GM10248 (cell line): Measurements from ENCODE around the gene COG6.

Experiments used
- CTCF ChIA-PET: fragments of 300-600 bp; sonication (Branson Sonifier 250); formaldehyde crosslinking; extraction: SDS; loops from one replicate; lab custom pipeline; 2021; ENCODE audit warnings: antibody characterized with exemption; lab: Yijun Ruan, JAX
- POLR2A ChIA-PET: fragments of 350-650 bp; sonication (Branson Sonifier 250); formaldehyde crosslinking; extraction: SDS; loops from one replicate; lab custom pipeline; 2020; ENCODE audit warnings: antibody characterized with exemption; lab: Yijun Ruan, JAX
- DNase-seq: peaks from one replicate; pipeline ENCODE4 v3.0.0; 2012; ENCODE audit errors: extremely low spot score
- TF ChIP-seq, protein P1 (sequence below): IDR thresholded peaks from 2 replicates; pipeline ENCODE4 v1.5.1; 2012; ENCODE audit warnings: mild to moderate bottlenecking, low read depth; ENCODE audit errors: extremely low read depth, missing control alignments, control extremely low read depth

Gene COG6

GRCh38 chr13:39779337-39780265, 124.1 kb downstream of the COG6 start:
- TF ChIP-seq, protein P1, sequence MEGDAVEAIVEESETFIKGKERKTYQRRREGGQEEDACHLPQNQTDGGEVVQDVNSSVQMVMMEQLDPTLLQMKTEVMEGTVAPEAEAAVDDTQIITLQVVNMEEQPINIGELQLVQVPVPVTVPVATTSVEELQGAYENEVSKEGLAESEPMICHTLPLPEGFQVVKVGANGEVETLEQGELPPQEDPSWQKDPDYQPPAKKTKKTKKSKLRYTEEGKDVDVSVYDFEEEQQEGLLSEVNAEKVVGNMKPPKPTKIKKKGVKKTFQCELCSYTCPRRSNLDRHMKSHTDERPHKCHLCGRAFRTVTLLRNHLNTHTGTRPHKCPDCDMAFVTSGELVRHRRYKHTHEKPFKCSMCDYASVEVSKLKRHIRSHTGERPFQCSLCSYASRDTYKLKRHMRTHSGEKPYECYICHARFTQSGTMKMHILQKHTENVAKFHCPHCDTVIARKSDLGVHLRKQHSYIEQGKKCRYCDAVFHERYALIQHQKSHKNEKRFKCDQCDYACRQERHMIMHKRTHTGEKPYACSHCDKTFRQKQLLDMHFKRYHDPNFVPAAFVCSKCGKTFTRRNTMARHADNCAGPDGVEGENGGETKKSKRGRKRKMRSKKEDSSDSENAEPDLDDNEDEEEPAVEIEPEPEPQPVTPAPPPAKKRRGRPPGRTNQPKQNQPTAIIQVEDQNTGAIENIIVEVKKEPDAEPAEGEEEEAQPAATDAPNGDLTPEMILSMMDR: no peak

GRCh38 chr13:39780711-39781110, 125.2 kb downstream of the COG6 start:
- CTCF ChIA-PET: no interaction called here
- TF ChIP-seq, protein P1: no peak
- POLR2A ChIA-PET: no interaction called here
- no peak for DNase-seq

More at GRCh38 chr13:39779337-39780265, 124.1 kb downstream of the COG6 start:
- POLR2A ChIA-PET: no interaction called here
- CTCF ChIA-PET: interaction anchor here (1.4 kb wide), 1 partner anchor 34 kb away, joined by 3 read pairs; no protein-coding TSS in a partner anchor
- DNase-seq: no peak

- TF ChIP-seq, protein P1: no peak
- no peak for DNase-seq
- ChIA-PET CTCF (interaction anchor here (1.9 kb wide), 1 partner anchor 11 kb away, joined by 4 read pairs; no protein-coding TSS in a partner anchor), POLR2A (no interaction called here)
Observed at GRCh38 chr13:39781381-39781780, 125.9 kb downstream of the COG6 start.

DNA sequence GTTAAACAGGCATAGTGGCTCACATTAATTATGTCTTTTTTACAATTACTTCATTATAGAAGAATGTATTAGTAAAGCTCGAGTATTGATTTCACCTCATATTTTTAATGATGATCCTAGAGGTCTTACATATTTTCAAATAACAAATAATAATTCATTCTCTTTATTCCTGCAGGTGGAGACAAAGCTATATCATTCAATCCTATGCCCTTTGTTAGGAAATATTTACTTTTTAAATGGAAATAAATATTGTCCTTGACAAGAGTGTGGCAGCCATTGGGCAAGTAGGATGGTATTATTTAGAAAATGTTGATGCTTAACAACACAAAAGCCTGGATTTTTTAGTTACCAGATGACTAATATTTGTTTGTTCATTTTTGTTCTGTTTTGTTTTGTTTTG, 127.6 kb downstream of the COG6 start:
- ChIA-PET CTCF (interaction anchor here (0.9 to 1.9 kb wide), 4 partner anchors 11 to 900 kb away, joined by 3 to 4 read pairs (median 4); no protein-coding TSS in a partner anchor), POLR2A (no interaction called here)
- TF ChIP-seq, protein P1: no peak
- DNase-seq: no peak

- TF ChIP-seq, protein P1: no peak
- POLR2A ChIA-PET: no interaction called here
- CTCF ChIA-PET: interaction anchor here (1.2 to 1.6 kb wide), 2 partner anchors 8 to 9 kb away, joined by 3 read pairs; no protein-coding TSS in a partner anchor
- DNase-seq: no peak
Observed at GRCh38 chr13:39784347-39784746, 128.9 kb downstream of the COG6 start.

DNA sequence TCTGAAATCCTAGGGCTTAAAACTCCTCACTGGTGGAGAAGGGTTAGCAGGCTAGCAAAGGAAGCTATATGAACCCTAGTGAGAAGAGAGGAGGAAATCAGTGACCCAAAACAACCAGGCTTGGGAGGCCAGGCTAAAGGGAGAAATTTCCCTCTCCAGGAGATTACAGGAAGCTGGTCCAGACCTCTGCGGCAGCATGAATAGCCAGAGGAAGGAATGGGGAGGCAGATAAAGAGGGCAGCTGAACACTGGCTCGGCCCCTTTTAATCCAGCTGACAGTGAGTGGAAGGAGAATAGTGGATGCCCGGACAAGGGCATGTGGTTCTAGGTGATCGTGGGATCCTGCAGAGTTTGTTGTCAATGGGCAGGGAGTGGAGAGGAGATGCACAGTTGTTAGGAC, 130.6 kb downstream of the COG6 start:
- POLR2A ChIA-PET: no interaction called here
- DNase-seq: no peak
- TF ChIP-seq, protein P1: no peak
- CTCF ChIA-PET: no interaction called here
